ENCODE measurements around the gene HLA-DMA.

DNA sequence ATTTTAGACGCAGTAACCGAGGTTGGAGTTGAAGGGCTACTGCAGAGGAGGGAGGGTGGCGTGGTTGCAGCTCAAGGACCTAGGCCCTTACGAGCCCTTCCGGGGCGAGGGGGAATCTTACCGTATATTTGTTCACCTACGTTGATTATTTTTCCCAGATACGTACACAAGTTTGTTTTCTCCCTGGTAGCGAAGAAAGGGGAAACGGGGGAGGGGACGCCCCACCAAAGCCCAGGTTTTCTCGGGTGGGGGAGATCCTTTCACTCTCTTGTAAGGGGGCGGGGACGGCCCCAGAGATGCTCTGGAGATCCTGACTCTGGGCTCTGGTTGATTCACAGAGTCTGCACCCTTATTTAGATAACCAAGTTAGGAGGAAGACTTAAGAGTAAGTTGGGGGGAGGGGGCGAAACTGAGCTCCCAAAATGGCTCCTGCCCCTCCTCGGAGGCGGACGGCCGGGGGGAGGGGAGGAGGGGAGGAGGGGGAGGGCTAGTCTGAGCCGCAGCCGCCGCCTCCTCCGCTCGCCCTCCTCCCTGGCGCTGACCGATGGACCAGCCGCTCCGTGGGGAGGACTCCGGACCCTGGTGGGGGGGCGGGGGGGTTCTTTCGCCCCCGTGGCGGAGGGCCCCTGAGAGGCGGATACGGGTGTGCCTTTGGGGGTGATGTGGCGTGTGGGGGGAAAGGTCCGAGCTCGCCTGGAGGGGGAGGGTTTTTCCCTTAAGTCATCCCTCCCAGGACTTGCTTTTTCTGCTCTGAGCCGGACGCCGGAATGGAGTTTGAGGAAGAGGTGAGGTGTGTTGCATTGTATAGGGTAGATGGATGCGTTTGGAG is 17.7 kb upstream of the HLA-DMA start:
- TF ChIP-seq POLR2A (IDR thresholded peaks at IDR 0.05) (peak; percentile 17 to 46), POLR2AphosphoS5 (IDR thresholded peaks at IDR 0.05) (peak; percentile 21 to 73 (median 52)), EP300 (IDR thresholded peaks at IDR 0.05) (peak in 2 of 4 donors; percentile 6 to 12)
- TF ChIP-seq, protein P1, sequence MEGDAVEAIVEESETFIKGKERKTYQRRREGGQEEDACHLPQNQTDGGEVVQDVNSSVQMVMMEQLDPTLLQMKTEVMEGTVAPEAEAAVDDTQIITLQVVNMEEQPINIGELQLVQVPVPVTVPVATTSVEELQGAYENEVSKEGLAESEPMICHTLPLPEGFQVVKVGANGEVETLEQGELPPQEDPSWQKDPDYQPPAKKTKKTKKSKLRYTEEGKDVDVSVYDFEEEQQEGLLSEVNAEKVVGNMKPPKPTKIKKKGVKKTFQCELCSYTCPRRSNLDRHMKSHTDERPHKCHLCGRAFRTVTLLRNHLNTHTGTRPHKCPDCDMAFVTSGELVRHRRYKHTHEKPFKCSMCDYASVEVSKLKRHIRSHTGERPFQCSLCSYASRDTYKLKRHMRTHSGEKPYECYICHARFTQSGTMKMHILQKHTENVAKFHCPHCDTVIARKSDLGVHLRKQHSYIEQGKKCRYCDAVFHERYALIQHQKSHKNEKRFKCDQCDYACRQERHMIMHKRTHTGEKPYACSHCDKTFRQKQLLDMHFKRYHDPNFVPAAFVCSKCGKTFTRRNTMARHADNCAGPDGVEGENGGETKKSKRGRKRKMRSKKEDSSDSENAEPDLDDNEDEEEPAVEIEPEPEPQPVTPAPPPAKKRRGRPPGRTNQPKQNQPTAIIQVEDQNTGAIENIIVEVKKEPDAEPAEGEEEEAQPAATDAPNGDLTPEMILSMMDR (IDR thresholded peaks at IDR 0.05), result no peak

All from sigmoid colon (tissue), 4 donors.